ENCODE results near the gene POLR3G.

The POLR3G gene

DNA sequence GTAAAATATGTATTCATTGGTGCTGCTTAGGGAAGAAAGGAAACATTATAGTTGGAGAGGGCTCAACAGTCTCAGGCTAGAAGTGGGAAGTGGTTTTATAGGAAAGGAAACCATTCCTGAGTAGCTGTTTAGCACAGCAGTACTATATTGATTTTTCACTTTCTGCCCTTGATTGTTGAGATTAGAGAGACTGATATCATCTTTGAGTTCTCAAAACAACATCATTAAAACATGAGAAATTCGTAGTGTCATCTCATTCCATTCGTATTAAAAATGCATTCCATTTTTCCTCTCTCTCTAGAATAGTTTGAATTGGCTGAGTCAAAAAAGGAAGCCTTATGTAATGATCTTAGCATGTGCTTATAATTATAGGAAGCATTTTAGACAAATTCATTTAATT is 14.1 kb downstream of the POLR3G start:
- Histone ChIP-seq H3K4me3 (ENCODE audit: low read depth, low read length) (no peak overlapping the region), H3K4me1 (ENCODE audit: control insufficient read depth, insufficient read depth, low read length) (peaks cover 4% of the 10 kb centered on the region; the same call in 1 of the 2 replicates), H3K36me3 (ENCODE audit: control insufficient read depth in 2 of 2, insufficient read depth in 1 of 2, low read length in 2 of 2) (peaks cover 4 to 6% of the 10 kb centered on the region in 2 experiments; a peak in 2 of 3 replicates), H3K27ac (ENCODE audit: extremely low read depth, low read depth, low read length) (no peak overlapping the region), H3K9me3 (ENCODE audit: control insufficient read depth, insufficient read depth, low read depth, low read length) (no peaks in the 10 kb centered on the region)
- POLR2A ChIA-PET, result interaction anchor here (0.5 to 1.2 kb wide), 2 partner anchors 14 to 892 kb away, joined by 3 to 4 read pairs; partner anchors contain the start of genes MBLAC2 and POLR3G
- CTCF ChIA-PET, result interaction anchor here (1.3 kb wide), 1 partner anchor 14 kb away, joined by 3 read pairs; the partner anchor contains the start of genes MBLAC2 and POLR3G
- no peak for TF ChIP-seq ZNF560 (tag by site-specific recombination; IDR thresholded peaks at IDR 0.05; ENCODE audit: borderline replicate concordance)
- TF ChIP-seq YY2 (tag by site-specific recombination; IDR thresholded peaks at IDR 0.05), result no peak
- peak; percentile 29; the same call in 1 of the 2 replicates for TF ChIP-seq ZNF398 (tag by site-specific recombination; IDR thresholded peaks at IDR 0.05)
- no peak for TF ChIP-seq REST (tag by site-specific recombination; IDR thresholded peaks at IDR 0.05)
- TF ChIP-seq PRDM6 (tag by site-specific recombination; IDR thresholded peaks at IDR 0.05), result peak; percentile 57
- TF ChIP-seq ZNF335 (tag by site-specific recombination; conservative IDR thresholded peaks at IDR 0.05), result 0 out of 2 replicates have a peak, but pooled peaks have one; percentile 26

DNA sequence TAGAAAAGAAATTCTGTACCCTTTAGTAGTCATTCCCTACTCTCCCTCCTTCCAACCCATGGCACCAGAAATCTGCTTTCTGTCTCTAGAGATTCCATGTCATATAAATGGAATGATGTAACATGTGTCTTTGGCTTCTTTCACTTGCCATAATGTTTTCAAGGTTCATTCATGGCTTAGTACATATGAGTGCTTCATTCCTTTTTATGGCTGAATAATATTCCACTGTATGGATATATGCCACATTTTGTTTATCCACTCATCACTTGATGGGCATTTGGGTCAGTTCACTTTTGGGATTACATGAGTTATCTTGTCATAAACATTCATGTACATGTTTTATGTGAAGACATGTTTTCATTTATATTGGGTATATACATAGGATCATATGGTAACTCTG is 19.4 kb downstream of the POLR3G start:
- Histone ChIP-seq H3K4me1 (ENCODE audit: control insufficient read depth, insufficient read depth, low read length) (no peaks in the 10 kb centered on the region), H3K27ac (ENCODE audit: extremely low read depth, low read depth, low read length) (no peak overlapping the region), H3K4me3 (ENCODE audit: low read depth, low read length) (no peak overlapping the region), H3K9me3 (ENCODE audit: control insufficient read depth, insufficient read depth, low read depth, low read length) (no peaks in the 10 kb centered on the region), H3K36me3 (ENCODE audit: control insufficient read depth in 2 of 2, insufficient read depth in 1 of 2, low read length in 2 of 2) (peaks cover 0 to 4% of the 10 kb centered on the region in 2 experiments; a peak in 1 of 3 replicates)
- TF ChIP-seq, protein P1, sequence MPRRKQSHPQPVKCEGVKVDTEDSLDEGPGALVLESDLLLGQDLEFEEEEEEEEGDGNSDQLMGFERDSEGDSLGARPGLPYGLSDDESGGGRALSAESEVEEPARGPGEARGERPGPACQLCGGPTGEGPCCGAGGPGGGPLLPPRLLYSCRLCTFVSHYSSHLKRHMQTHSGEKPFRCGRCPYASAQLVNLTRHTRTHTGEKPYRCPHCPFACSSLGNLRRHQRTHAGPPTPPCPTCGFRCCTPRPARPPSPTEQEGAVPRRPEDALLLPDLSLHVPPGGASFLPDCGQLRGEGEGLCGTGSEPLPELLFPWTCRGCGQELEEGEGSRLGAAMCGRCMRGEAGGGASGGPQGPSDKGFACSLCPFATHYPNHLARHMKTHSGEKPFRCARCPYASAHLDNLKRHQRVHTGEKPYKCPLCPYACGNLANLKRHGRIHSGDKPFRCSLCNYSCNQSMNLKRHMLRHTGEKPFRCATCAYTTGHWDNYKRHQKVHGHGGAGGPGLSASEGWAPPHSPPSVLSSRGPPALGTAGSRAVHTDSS (tag by site-specific recombination; IDR thresholded peaks at IDR 0.05), result no peak
- TF ChIP-seq IKZF3 (tag by site-specific recombination; IDR thresholded peaks at IDR 0.05) (no peak), ZNF660 (tag by site-specific recombination; IDR thresholded peaks at IDR 0.05) (no peak), ZNF146 (tag by site-specific recombination; IDR thresholded peaks at IDR 0.05) (peak; percentile 81; the same call in 1 of the 2 replicates), ZNF843 (tag by site-specific recombination; IDR thresholded peaks at IDR 0.05) (no peak), ZNF211 (tag by site-specific recombination; IDR thresholded peaks at IDR 0.05; ENCODE audit: low read depth) (no peak), ZNF423 (tag by site-specific recombination; IDR thresholded peaks at IDR 0.05) (no peak)
- POLR2A ChIA-PET, result no interaction called here
- CTCF ChIA-PET, result no interaction called here
